ENCODE measurements around the gene YJU2.

The YJU2 gene

GRCh38 chr19:4288091-4288777 is 41.4 kb downstream of the YJU2 start:
- no peak overlapping the region for H3K27ac Mint-ChIP-seq
- intact Hi-C loops (cut with micrococcal nuclease): no loop called here
- peaks cover 16% of the 10 kb centered on the region for H3K4me1 Mint-ChIP-seq (ENCODE audit: low read depth)

GRCh38 chr19:4291184-4291732 is 44.4 kb downstream of the YJU2 start:
- intact Hi-C loops (cut with micrococcal nuclease): no loop called here
- Mint-ChIP-seq H3K36me3 (ENCODE audit: low read depth) (no peaks in the 10 kb centered on the region), H3K9me3 (no peaks in the 10 kb centered on the region), H3K27ac (no peak overlapping the region), H3K4me3 (no peak overlapping the region), H3K4me1 (ENCODE audit: low read depth) (peaks cover 6% of the 10 kb centered on the region), H3K27me3 (peaks cover 7% of the 10 kb centered on the region)

More at GRCh38 chr19:4288091-4288777, 41.4 kb downstream of the YJU2 start:
- no peaks in the 10 kb centered on the region for H3K36me3 Mint-ChIP-seq (ENCODE audit: low read depth)
- peaks cover 25% of the 10 kb centered on the region for H3K27me3 Mint-ChIP-seq
- no peaks in the 10 kb centered on the region for H3K9me3 Mint-ChIP-seq
- H3K4me3 Mint-ChIP-seq: no peak overlapping the region

DNA sequence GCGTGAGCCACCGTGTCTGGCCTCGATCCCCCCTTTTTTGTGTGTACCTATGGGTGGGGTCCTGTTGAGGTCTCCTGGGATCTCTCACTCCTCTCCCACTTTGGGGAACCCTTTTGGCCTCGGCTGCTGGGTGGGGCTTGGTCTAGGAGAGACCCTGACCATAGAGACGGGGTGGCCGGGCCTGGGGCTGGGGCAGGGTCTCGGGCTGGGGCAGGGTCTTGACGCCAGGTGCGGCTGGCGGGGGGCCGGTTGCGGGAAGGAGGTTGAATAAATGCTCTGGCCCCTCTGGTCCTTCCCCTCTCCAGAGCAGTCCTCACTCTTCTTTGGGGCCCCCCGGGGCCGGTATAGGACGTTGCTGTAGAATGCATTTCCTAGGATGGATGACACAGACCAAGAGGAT is 45.6 kb downstream of the YJU2 start:
- Mint-ChIP-seq H3K27ac (no peak overlapping the region), H3K27me3 (no peaks in the 10 kb centered on the region), H3K36me3 (ENCODE audit: low read depth) (no peaks in the 10 kb centered on the region), H3K9me3 (no peaks in the 10 kb centered on the region), H3K4me3 (no peak overlapping the region), H3K4me1 (ENCODE audit: low read depth) (peaks cover 6% of the 10 kb centered on the region)
- intact Hi-C loops (cut with micrococcal nuclease): no loop called here

DNA sequence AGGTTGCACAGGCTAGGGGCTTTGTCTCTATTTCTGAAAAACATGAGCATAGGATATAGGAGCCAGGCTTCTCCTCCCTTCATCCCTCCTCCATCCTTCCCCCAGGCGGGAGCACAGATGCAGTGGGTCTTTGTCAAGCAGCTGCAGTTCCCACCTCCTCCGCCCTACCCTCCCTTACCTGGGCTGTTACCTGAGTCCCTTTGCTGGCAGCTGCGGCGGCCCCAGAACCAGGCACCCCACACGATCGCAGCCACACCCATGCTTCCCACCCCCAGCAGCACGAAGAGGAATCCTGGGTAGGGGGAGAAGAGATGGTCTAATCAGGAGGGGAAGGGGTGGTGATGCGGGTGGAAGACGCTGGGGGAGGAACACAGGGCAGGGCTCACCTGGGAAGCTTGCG is 47.5 kb downstream of the YJU2 start:
- intact Hi-C loops (cut with micrococcal nuclease): no loop called here
- Mint-ChIP-seq H3K36me3 (ENCODE audit: low read depth) (no peaks in the 10 kb centered on the region), H3K9me3 (no peaks in the 10 kb centered on the region), H3K4me3 (no peak overlapping the region), H3K27ac (no peak overlapping the region), H3K27me3 (no peaks in the 10 kb centered on the region), H3K4me1 (ENCODE audit: low read depth) (no peaks in the 10 kb centered on the region)

- no peaks in the 10 kb centered on the region for H3K9me3 Mint-ChIP-seq
- H3K4me1 Mint-ChIP-seq (ENCODE audit: low read depth): no peaks in the 10 kb centered on the region
- intact Hi-C loops (cut with micrococcal nuclease): no loop called here
- peaks cover 3% of the 10 kb centered on the region for H3K27me3 Mint-ChIP-seq
- no peak overlapping the region for H3K4me3 Mint-ChIP-seq
- H3K27ac Mint-ChIP-seq: no peak overlapping the region
- no peaks in the 10 kb centered on the region for H3K36me3 Mint-ChIP-seq (ENCODE audit: low read depth)
These were observed 49.3 kb downstream of the YJU2 start for GRCh38 chr19:4295972-4296771.

- H3K27ac Mint-ChIP-seq: no peak overlapping the region
- intact Hi-C loops (cut with micrococcal nuclease): no loop called here
- H3K4me1 Mint-ChIP-seq (ENCODE audit: low read depth): peaks cover 7% of the 10 kb centered on the region
- no peak overlapping the region for H3K4me3 Mint-ChIP-seq
- H3K27me3 Mint-ChIP-seq: peaks cover 11% of the 10 kb centered on the region
- no peaks in the 10 kb centered on the region for H3K36me3 Mint-ChIP-seq (ENCODE audit: low read depth)
- no peaks in the 10 kb centered on the region for H3K9me3 Mint-ChIP-seq
These were observed 51.3 kb downstream of the YJU2 start for GRCh38 chr19:4297901-4298809.

GRCh38 chr19:4298810-4299550 is 52.1 kb downstream of the YJU2 start:
- H3K9me3 Mint-ChIP-seq: no peaks in the 10 kb centered on the region
- intact Hi-C loops (cut with micrococcal nuclease): no loop called here
- H3K27me3 Mint-ChIP-seq: peaks cover 15% of the 10 kb centered on the region
- H3K27ac Mint-ChIP-seq: no peak overlapping the region
- H3K4me3 Mint-ChIP-seq: no peak overlapping the region
- peaks cover 7% of the 10 kb centered on the region for H3K4me1 Mint-ChIP-seq (ENCODE audit: low read depth)
- H3K36me3 Mint-ChIP-seq (ENCODE audit: low read depth): no peaks in the 10 kb centered on the region

DNA sequence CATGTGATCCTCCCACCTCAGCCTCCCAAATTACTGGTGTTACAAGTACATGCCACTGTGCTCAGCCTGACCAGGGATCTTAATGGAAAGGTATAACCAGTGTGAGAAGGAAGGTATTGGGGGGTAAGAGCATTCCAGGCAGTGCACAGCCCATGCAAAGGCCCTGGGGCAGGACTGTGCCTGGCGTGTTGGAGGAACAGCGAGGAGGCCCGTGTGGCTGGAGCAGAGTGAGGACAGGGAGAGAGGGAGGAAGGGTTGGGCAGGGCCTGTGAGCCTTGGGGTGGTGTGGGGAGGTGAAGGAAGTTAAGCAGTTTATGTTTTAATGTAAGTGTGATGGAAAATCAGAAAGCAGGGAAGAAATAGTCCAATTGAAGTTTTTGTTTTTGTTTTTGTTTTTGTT is 53.7 kb downstream of the YJU2 start:
- intact Hi-C loops (cut with micrococcal nuclease): no loop called here
- H3K27ac Mint-ChIP-seq: no peak overlapping the region
- no peaks in the 10 kb centered on the region for H3K36me3 Mint-ChIP-seq (ENCODE audit: low read depth)

GRCh38 chr19:4301590-4302242 is 54.8 kb downstream of the YJU2 start:
- no peak overlapping the region for H3K4me3 Mint-ChIP-seq
- no peaks in the 10 kb centered on the region for H3K9me3 Mint-ChIP-seq
- peaks cover 36% of the 10 kb centered on the region for H3K27me3 Mint-ChIP-seq
- H3K27ac Mint-ChIP-seq: no peak overlapping the region
- intact Hi-C loops (cut with micrococcal nuclease): no loop called here
- H3K36me3 Mint-ChIP-seq (ENCODE audit: low read depth): no peaks in the 10 kb centered on the region
- peaks cover 7% of the 10 kb centered on the region for H3K4me1 Mint-ChIP-seq (ENCODE audit: low read depth)

More for the DNA sequence above, 53.7 kb downstream of the YJU2 start:
- peaks cover 26% of the 10 kb centered on the region for H3K27me3 Mint-ChIP-seq
- peaks cover 7% of the 10 kb centered on the region for H3K4me1 Mint-ChIP-seq (ENCODE audit: low read depth)
- no peaks in the 10 kb centered on the region for H3K9me3 Mint-ChIP-seq
- H3K4me3 Mint-ChIP-seq: no peak overlapping the region

DNA sequence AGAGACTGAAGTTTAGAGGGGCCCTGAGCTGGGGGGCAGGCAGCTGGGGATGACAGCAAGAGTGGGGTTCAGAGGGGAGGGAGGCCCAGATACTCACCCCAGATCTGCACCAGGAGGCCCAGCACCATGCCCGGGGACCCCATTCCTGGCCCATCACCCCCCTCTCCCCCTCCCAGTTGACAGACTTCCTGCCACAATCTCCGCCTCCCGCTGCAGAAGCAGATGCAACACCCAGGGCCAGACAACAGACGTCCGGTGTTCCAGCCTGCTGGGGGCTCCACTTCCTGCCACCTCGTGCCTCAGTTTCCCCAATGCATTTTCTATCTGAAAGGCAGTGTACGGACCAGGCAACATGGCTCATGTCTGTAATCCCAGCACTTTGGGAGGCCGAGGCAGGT is 55.4 kb downstream of the YJU2 start, which contains the start of gene TMIGD2:
Gene TMIGD2, minus strand, starts transcription at position 147 of the 398 bp plus-strand sequence. Its CDS starts 4 bp downstream, at position 143.
- Mint-ChIP-seq H3K4me1 (ENCODE audit: low read depth) (peaks cover 7% of the 10 kb centered on the region), H3K27ac (no peak within 1 kb of the TSS), H3K4me3 (no peak within 1 kb of the TSS), H3K27me3 (peaks cover 38% of the 10 kb centered on the region), H3K36me3 (ENCODE audit: low read depth) (no peaks in the 10 kb centered on the region), H3K9me3 (no peaks in the 10 kb centered on the region)
- intact Hi-C loops (cut with micrococcal nuclease): no loop called here

DNA sequence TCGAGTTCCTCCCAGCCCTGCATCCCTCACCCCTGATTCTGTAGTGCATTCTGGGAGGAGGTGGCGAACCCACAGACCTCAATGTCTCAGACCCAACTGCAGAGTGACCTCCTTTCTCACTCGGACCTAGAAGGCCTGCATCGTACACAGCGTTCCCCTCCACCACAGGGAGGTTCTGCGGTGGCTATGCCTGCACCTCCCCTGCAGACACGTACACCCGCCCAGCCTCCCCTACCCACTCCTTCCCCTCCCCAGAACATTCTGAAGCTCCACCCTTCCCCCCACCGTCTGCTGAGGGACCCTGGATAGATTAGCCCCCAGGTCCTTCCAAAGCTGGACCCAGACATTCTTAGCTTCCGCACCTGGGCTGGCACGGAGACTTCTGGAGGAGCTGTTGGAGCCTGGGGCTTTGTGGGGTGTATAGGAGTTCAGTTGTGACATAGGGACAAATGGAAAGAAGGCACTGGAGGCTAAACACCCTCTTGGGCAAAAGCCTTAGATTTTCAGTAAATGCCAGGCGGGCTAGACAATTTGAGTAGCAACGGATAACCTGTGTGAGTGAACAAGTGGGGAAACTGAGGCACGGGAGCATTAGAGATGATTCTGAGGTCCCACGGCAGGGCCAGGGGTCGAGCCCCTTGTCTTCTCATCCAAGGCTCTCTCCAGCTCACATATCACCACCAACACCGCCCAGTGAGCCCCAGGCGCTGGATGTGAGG is 57.1 kb downstream of the YJU2 start:
- H3K9me3 Mint-ChIP-seq: no peaks in the 10 kb centered on the region
- intact Hi-C loops (cut with micrococcal nuclease): no loop called here
- H3K27me3 Mint-ChIP-seq: peaks cover 41% of the 10 kb centered on the region
- H3K4me3 Mint-ChIP-seq: no peak overlapping the region
- no peaks in the 10 kb centered on the region for H3K36me3 Mint-ChIP-seq (ENCODE audit: low read depth)
- no peak overlapping the region for H3K27ac Mint-ChIP-seq
- peaks cover 7% of the 10 kb centered on the region for H3K4me1 Mint-ChIP-seq (ENCODE audit: low read depth)

DNA sequence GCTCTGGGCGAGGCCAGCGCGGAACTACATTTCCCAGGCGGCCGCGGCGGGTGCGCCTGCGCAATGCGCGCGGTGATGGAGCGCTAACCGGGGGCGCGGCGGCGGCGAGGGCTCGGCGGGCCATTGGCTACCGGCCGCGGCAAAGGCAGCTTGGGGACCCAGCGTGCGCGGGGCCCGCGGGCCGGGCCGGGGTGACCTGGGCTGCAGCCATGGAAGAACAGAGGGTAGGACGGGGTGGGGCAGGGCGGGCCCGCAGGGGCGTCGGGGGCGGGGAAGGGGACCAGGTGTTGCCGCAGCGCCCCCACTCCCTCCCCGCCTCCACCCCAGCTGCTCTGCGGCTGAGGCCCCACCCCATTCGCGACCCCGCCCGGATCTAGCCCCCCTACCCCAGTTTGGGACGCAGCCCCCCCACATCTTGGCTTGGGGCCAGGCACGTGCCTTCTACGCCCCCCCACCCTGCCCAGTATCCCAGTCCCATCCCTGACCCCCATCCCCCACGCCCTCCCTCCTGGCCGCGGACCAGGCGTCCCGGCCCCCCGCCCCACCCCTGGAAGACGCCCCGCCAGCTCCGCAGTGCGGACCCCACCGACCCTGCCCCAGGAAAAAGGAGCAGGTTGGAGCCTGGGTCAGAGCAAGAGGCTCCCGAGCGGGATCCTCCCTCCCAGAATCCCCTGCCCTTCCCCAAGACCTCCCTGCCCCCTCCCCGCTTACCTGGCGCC is 57.8 kb downstream of the YJU2 start, which contains the start of gene FSD1:
Gene FSD1, plus strand, starts transcription at position 61 of the 719 bp plus-strand sequence. Its CDS starts 149 bp downstream, at position 210.
- intact Hi-C loops (cut with micrococcal nuclease): no loop called here
- Mint-ChIP-seq H3K4me1 (ENCODE audit: low read depth) (peaks cover 7% of the 10 kb centered on the region), H3K36me3 (ENCODE audit: low read depth) (no peaks in the 10 kb centered on the region), H3K27me3 (peaks cover 41% of the 10 kb centered on the region), H3K27ac (no peak within 1 kb of the TSS), H3K4me3 (no peak within 1 kb of the TSS), H3K9me3 (no peaks in the 10 kb centered on the region)

Data from dendritic cell treated with granulocyte-macrophage colony-stimulating factor and Interleukin-4, amounts not matched to agents 40 ng/mL and 50 ng/mL, for 4 days (primary cell).